ENCODE measurements around the gene KRTCAP2.
"Not testable (repeated sequence)": the region's sequence is repeated elsewhere in the genome, so short reads cannot be mapped to it uniquely, and the experiment has no call there.

KRTCAP2 gene

DNA sequence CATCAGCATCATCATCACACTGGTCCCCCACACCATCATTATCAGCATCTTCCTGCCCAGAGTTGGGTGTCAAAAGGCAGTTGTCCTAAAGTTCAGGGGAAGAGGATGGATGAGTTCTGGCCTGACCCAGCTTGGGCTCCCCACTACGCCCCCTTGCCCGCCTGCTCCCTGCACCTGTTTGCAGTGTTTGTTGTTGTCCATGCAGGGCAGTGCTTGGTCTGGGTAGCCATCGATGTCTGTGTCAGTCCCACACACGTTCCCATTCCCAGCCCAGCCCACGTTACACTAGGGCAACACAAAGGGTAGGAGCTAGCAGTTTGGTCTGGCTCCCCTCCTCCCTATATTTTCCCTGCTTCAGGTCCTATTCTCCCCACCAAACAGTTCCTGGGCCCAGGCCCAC lies 27.8 kb upstream of the KRTCAP2 start:
- no peak for DNase-seq (ENCODE audit: low read depth in 1 of 2, low spot score in 1 of 2)

DNA sequence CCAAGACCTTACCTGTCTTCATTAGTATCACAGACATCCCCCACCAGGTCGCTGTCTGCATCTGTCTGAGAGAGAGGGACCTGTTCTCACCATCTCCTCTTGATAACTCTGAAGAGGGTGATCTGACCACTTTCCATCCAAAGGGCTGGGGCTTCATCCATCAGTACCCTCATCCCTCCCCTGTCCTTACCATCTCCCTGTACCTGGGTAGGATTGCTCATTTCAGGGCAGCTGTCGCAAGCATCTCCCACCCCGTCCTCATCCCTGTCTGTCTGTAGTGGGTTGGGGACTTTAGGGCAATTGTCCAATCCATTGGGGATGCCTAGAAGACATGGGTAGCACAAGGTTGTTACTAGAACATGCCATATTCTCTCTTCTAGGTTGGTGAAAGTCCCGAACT lies 26.7 kb upstream of the KRTCAP2 start:
- no peak for DNase-seq (ENCODE audit: low read depth in 1 of 2, low spot score in 1 of 2)

- no peak for DNase-seq (ENCODE audit: low read depth in 1 of 2, low spot score in 1 of 2)
Measured at GRCh38 chr1:155198547-155198906, 25.4 kb upstream of the KRTCAP2 start.

GRCh38 chr1:155197901-155198546 lies 24.9 kb upstream of the KRTCAP2 start:
- no peak for DNase-seq (ENCODE audit: low read depth in 1 of 2, low spot score in 1 of 2)

DNA sequence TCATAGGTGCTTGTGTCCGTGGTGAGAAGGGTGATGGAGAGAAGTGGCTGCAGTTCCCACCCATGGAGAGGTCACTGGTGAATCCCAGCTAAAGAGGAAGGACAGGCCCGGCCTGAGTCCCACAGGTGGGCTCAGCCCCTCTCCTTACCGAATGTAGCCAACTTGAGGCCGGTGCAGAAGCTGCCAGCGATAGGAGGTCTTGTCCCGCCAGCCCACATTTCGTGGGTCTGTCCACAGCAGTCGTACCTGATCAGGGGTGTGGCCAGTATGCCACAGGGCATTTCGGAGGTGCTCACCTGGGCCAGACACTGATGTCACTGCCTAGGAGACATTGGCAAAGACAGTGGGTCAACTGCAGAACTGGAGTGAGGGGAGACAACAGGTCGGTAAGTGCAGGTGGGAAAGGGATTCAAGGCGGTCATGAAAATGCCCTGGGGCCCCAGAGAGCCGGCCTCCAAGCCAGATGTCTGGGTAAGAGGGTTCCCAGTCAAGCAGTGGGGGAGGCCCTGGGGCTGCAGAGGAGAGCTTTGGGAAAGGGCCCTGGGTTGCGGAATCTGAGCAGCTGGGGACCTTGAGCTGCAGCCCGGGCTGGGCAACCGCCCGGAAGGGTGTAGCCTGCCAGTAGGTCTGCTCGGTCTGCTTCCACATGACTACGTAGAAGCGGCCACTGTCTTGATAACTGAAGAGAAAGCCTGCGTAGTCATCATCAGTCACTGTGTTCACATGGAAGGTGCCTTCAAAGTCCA lies 24.0 kb upstream of the KRTCAP2 start:
- DNase-seq (ENCODE audit: low read depth in 1 of 2, low spot score in 1 of 2), result no peak

DNA sequence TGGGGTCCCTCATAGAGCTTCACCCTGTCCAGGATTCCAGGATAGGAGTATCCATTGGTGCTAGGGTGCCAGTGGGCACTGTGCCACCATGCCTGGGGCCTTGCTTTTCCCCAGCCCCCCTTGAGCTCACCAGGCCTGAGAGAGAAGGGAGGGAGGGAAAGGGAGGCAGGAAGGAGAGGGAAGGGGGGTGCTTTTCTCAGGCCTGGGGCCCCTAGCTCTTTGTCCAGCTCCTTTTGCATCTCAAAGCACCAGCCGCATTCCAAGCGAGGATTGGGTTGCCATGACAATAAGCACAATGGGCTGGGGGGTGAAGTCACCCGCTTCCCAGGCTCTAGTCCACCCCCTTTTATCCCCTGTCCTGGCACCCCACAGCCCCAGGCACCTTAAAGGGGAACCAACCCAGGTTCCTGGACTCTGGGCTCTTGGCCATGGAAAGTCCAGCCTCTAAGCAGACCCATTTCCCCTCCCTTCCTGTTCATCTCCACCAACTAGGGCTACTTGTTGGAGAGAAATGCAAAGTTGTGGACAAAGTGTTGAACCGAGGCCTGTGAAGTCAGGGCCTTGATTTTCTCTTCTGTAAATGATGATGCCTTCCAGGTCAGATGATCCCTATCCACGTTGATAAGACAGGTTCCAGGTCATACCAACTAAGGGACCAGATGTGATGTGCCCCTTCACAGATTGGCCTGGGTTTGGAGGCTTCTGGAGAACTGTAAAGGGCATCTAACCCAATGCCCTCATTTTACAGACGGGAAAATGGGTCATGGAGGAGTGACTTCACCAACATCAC lies 23.2 kb upstream of the KRTCAP2 start:
- no peak for DNase-seq (ENCODE audit: low read depth in 1 of 2, low spot score in 1 of 2)

- DNase-seq (ENCODE audit: low read depth in 1 of 2, low spot score in 1 of 2), result no peak
Measured at GRCh38 chr1:155195201-155196102, 22.3 kb upstream of the KRTCAP2 start.

GRCh38 chr1:155193991-155194240 lies 20.8 kb upstream of the KRTCAP2 start:
- not testable (repeated sequence) for DNase-seq (ENCODE audit: low read depth in 1 of 2, low spot score in 1 of 2)

DNA sequence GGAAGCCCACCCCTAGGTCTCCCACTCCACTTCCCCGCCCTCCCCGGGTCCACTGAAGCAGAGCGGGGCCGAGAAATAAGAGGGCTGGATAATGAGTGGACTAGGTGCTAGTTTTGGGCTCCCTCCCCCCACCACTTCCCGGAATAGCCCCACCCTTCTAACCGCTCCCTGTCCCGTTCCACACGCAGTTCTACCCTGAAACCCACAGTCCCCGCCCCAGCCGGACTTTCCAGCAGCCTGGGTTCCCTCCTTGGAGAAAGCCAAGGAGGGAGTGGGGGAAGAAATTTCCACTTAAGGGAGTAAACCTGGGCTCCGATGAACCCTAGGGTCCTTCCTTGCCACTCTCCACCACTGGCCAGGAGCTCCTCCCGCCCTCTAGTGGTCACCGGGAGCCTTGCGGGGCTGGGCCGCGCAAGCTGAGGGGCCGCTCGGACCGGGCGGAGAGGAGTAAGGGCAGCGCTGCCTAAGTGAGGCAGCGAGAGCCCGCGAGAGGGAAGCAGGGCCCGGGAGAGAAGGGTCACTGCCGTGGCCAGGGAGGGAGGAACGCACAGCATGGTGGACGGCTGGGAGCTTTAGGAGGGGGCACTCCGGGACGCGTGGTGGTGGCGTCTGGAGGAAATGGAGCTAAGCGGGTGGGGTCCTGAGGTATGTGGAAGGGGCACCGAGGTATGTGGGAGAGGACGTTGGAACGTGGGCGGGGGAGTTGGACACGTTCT lies 20.3 kb upstream of the KRTCAP2 start:
- peak; percentile 43 to 63 for DNase-seq (ENCODE audit: low read depth in 1 of 2, low spot score in 1 of 2)

DNA sequence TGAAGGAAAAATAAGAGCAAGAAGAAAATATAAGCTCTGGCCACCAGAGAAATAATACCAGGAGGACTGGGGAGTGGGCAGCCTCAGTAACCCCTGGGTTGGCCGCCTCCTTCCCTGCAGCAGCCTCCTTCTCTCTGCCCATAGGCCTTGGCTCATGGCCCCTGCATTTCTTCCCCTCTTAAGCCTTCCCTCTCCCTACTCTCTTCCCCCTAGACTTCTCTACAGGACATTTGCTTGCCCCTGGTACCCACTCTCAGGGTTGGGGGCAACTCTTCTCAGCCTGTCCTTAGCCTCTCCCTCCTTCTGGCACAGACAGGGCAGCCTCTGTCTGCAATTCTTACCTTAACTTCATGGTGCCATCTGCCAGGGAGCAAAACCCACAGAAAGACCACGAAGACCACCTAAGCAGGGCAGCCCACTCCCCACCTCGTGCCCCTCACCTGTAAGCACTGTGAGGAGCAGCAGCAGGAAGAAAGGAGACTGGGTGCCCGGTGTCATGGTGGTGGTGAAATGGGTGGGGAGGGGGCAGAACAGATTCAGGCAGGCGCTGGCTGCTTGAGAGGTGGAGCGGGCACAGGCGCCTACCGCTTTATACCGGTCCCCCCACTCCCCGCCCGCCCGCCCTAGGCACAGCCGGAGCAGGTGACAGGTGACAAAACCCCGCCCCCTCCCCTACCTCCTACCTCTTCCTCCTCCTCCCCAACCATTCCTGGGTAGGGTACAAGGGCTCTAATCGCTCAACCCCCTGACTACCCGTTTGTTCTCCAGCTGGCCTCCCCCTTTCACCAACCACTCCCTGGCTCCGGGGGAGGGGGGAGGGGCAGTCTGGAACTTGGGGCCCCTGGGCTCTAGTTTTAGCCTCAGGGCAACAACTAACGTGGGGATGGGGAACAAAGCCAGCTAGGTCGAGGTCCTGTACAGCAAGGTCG lies 19.5 kb upstream of the KRTCAP2 start:
- DNase-seq (ENCODE audit: low read depth in 1 of 2, low spot score in 1 of 2), result no peak

DNA sequence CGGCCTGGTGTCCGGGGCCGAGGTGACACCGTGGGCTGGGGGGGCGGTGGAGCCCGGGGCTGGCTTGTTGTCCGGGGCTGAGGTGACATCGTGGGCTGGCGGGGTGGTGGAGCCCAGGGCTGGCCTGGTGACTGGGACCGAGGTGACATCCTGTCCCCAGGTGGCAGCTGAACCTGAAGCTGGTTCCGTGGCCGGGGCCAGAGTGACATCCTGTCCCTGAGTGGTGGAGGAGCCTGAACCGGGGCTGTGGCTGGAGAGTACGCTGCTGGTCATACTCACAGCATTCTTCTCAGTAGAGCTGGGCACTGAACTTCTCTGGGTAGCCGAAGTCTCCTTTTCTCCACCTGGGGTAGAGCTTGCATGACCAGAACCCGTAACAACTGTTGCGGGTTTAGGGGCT lies 18.8 kb upstream of the KRTCAP2 start:
- no peak for DNase-seq (ENCODE audit: low read depth in 1 of 2, low spot score in 1 of 2)

- DNase-seq (ENCODE audit: low read depth in 1 of 2, low spot score in 1 of 2), result not testable (repeated sequence)
Measured at GRCh38 chr1:155189926-155190325, 16.8 kb upstream of the KRTCAP2 start.

DNA sequence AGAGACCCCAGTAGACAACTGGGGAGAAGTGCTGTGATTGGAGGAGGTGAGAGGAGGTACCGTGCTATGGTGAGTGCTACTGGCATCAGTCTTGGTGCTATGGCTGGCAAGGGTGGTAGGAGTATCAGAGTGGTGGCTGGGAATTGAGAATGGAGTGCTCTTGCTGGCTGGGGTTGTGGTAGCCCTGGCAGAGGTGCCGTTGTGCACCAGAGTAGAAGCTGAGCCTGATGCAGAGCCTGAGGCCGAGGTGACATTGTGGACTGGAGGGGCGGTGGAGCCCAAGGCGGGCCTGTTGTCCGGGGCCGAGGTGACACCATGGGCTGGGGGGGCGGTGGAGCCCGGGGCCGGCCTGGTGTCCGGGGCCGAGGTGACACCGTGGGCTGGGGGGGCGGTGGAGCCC lies 15.2 kb upstream of the KRTCAP2 start:
- no peak for DNase-seq (ENCODE audit: low read depth in 1 of 2, low spot score in 1 of 2)

GRCh38 chr1:155187456-155187891 lies 14.4 kb upstream of the KRTCAP2 start:
- DNase-seq (ENCODE audit: low read depth in 1 of 2, low spot score in 1 of 2), result no peak

- no peak for DNase-seq (ENCODE audit: low read depth in 1 of 2, low spot score in 1 of 2)
Measured at GRCh38 chr1:155186794-155187455, 13.8 kb upstream of the KRTCAP2 start.

- no peak for DNase-seq (ENCODE audit: low read depth in 1 of 2, low spot score in 1 of 2)
Measured at GRCh38 chr1:155186067-155186793, 13.1 kb upstream of the KRTCAP2 start.

DNA sequence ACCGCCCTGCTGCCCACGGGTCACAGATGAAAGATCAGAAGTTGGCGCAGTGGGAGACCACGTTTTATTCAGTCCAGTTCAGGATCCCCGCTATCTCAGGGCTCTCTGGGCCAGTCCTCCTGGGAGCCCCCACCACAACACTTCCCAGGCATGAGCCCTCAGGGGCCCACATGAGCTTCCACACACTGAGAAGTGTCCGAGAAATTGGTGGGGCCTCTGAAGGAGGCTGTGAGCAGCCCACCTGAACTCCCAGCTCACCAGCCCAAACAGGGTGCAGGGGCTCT lies 12.6 kb upstream of the KRTCAP2 start:
- no peak for DNase-seq (ENCODE audit: low read depth in 1 of 2, low spot score in 1 of 2)

Measured in stimulated activated CD4-positive, alpha-beta T cell treated with anti-CD3 and anti-CD28 coated beads, Interleukin-15, amount 100 ng/mL, for 1 hour (primary cell).